Effector CD4-positive, alpha-beta T cell (primary cell): ENCODE data around the gene SLC12A4.
A peak's percentile ranks its signal among the peaks of the same experiment; 100 is the strongest.
"Not testable (repeated sequence)": the region's sequence is repeated elsewhere in the genome, so short reads cannot be mapped to it uniquely, and the experiment has no call there.

Experiments
- DNase-seq: peaks from one replicate; pipeline ENCODE4 v3.0.0-alpha.2; 2020

SLC12A4 gene

GRCh38 chr16:67987460-67988160, 19.2 kb upstream of the SLC12A4 start:
- DNase-seq: no peak

GRCh38 chr16:67986949-67987348, 18.5 kb upstream of the SLC12A4 start:
- DNase-seq: no peak

GRCh38 chr16:67982011-67982696, 13.7 kb upstream of the SLC12A4 start:
- no peak for DNase-seq

- DNase-seq: no peak
Observed at GRCh38 chr16:67979955-67980678, 11.7 kb upstream of the SLC12A4 start, which contains the start of gene DPEP3. DPEP3 (minus strand) TSS chr16:67980499; CDS start chr16:67980380, 119 bp downstream.

- DNase-seq: no peak
Observed at GRCh38 chr16:67977469-67978227, 9.2 kb upstream of the SLC12A4 start.

- no peak for DNase-seq
Observed at GRCh38 chr16:67977005-67977404, 8.6 kb upstream of the SLC12A4 start.

- no peak for DNase-seq
Observed at GRCh38 chr16:67976205-67976604, 7.8 kb upstream of the SLC12A4 start.

GRCh38 chr16:67975321-67976105, 7.1 kb upstream of the SLC12A4 start:
- DNase-seq: no peak

- DNase-seq: not testable (repeated sequence)
Observed at GRCh38 chr16:67972285-67972684, 3.8 kb upstream of the SLC12A4 start.

- DNase-seq: no peak
Observed at GRCh38 chr16:67971111-67971510, 2.7 kb upstream of the SLC12A4 start.

- DNase-seq: no peak
Observed at GRCh38 chr16:67969254-67970039, 1.0 kb upstream of the SLC12A4 start.

- peak; percentile 18 for DNase-seq
Observed at GRCh38 chr16:67967958-67968399, 458 bp downstream of the SLC12A4 start.

- no peak for DNase-seq
Observed at GRCh38 chr16:67967183-67967957, 1.1 kb downstream of the SLC12A4 start.

- no peak for DNase-seq
Observed at GRCh38 chr16:67966549-67967182, 1.8 kb downstream of the SLC12A4 start.

- DNase-seq: no peak
Observed at GRCh38 chr16:67965668-67966548, 2.5 kb downstream of the SLC12A4 start.

GRCh38 chr16:67964477-67965131, 3.8 kb downstream of the SLC12A4 start:
- DNase-seq: no peak

GRCh38 chr16:67963662-67964321, 4.6 kb downstream of the SLC12A4 start:
- no peak for DNase-seq

GRCh38 chr16:67963292-67963661, 5.2 kb downstream of the SLC12A4 start:
- DNase-seq: no peak
